ENCODE measurements around the gene TOP3B. TPM values are rescaled to one million over a fixed set of nuclear protein-coding genes. Genes with fewer than 3 reads are reported as not detected.

Gene TOP3B
- total RNA-seq, 1 experiment from 2014 or later = 68.6 TPM

DNA sequence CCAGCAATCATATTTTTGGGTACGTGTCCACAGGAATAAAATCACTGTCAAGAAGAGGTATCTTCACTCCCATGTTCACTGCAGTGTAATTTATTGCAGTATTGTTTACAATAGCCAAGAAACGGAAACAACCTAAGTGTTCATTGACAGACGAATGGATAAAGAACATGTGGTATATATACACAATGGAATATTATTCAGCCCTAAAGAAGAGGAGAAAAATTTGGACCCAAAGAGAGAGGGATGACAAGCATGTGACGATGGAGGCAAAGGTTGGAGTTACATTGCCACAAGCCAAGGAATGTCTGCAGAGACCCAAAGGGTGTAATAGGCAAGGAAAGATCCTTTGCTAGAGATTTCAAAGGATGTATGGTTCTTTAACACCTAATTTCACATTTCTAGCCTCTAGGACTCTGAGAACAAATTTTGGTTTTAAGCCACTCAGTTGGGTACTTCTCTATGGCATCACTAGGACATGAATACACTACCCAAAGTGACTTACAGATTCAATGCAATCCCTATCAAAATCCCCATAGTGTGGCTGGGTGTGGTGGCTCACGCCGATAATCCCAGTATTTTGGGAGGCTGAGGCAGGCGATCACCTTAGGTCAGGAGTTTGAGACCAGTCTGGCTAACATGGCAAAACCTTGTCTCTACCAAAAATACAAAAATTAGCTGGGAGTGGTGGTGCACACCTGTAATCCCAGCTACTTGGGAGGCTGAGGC is 31.1 kb upstream of the TOP3B start:
- ChIA-PET CTCF (no interaction called here), POLR2A (no interaction called here)
- no peaks in the 10 kb centered on the region for H3K36me3 Mint-ChIP-seq
- H3K4me3 Mint-ChIP-seq = no peak overlapping the region
- no peak for TF ChIP-seq SMAD3 (CRISPR knock-in tag; IDR thresholded peaks at IDR 0.05; ENCODE audit: borderline replicate concordance)
- peaks cover 14% of the 10 kb centered on the region for H3K4me1 Mint-ChIP-seq
- DNase-seq (ENCODE audit: low spot score) (no peak), ATAC-seq (no peak)
- peaks cover 9% of the 10 kb centered on the region for H3K9me3 Mint-ChIP-seq
- no peak overlapping the region for H3K27ac Mint-ChIP-seq
- H3K27me3 Mint-ChIP-seq (ENCODE audit: low read depth) = peaks cover 91% of the 10 kb centered on the region

DNA sequence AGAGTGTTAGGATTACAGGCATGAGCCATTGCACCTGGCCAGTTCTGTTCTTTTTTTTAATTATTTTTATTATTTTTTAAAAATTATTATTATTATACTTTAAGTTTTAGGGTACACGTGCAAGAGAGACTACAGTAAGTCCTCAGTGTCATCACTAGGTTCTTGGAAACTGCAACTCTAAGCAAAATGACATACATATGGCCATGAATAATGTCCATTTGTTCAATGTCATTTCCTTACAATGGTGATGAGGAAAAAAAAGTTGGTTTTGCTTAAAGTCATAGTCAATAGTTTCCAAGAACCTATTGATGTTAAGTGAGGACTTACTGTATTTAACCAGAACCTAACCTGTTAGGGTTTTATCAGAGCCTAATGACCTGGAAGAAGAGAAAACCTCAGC is 29.4 kb upstream of the TOP3B start:
- H3K4me1 Mint-ChIP-seq = peaks cover 5% of the 10 kb centered on the region
- POLR2A ChIA-PET = no interaction called here
- DNase-seq (ENCODE audit: low spot score) (no peak), ATAC-seq (no peak)
- H3K36me3 Mint-ChIP-seq = no peaks in the 10 kb centered on the region
- H3K27ac Mint-ChIP-seq = no peak overlapping the region
- TF ChIP-seq ZNF219 (CRISPR knock-in tag; IDR thresholded peaks at IDR 0.05; ENCODE audit: borderline replicate concordance) (no peak), HMGA2 (CRISPR knock-in tag; IDR thresholded peaks at IDR 0.05) (0 out of 2 replicates have a peak, but pooled peaks have one; percentile 12)
- H3K27me3 Mint-ChIP-seq (ENCODE audit: low read depth) = peaks cover 92% of the 10 kb centered on the region
- H3K9me3 Mint-ChIP-seq = peaks cover 7% of the 10 kb centered on the region
- CTCF ChIA-PET = no interaction called here
- no peak overlapping the region for H3K4me3 Mint-ChIP-seq

DNA sequence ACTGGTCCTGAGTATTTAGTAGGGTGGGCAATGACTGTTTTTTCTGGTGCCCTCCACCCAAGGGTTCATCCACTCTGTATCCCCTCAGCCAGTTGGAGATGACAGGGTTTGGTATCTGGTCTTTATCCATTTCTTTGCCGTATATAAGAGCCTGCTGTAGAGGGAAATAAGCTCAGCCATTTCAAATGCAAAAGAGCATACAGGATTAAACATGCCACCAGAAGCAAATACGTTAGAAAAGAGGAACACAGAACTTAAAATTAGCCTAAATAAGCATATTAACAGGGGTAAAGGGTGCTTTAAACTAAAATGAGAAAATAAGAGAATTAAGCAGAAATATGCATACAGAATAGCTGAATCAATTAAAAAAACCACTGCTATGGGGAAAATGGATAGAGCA is 27.8 kb upstream of the TOP3B start:
- ATAC-seq (no peak), DNase-seq (ENCODE audit: low spot score) (no peak)
- Mint-ChIP-seq H3K4me1 (peaks cover 5% of the 10 kb centered on the region), H3K4me3 (no peak overlapping the region), H3K27me3 (ENCODE audit: low read depth) (peaks cover 93% of the 10 kb centered on the region), H3K36me3 (no peaks in the 10 kb centered on the region), H3K27ac (no peak overlapping the region), H3K9me3 (peaks cover 7% of the 10 kb centered on the region)
- POLR2A ChIA-PET = no interaction called here
- CTCF ChIA-PET = interaction anchor here (1.1 to 1.5 kb wide), 3 partner anchors 20 to 38 kb away, joined by 3 to 4 read pairs (median 4); no protein-coding TSS in a partner anchor
- TF ChIP-seq, protein P1, sequence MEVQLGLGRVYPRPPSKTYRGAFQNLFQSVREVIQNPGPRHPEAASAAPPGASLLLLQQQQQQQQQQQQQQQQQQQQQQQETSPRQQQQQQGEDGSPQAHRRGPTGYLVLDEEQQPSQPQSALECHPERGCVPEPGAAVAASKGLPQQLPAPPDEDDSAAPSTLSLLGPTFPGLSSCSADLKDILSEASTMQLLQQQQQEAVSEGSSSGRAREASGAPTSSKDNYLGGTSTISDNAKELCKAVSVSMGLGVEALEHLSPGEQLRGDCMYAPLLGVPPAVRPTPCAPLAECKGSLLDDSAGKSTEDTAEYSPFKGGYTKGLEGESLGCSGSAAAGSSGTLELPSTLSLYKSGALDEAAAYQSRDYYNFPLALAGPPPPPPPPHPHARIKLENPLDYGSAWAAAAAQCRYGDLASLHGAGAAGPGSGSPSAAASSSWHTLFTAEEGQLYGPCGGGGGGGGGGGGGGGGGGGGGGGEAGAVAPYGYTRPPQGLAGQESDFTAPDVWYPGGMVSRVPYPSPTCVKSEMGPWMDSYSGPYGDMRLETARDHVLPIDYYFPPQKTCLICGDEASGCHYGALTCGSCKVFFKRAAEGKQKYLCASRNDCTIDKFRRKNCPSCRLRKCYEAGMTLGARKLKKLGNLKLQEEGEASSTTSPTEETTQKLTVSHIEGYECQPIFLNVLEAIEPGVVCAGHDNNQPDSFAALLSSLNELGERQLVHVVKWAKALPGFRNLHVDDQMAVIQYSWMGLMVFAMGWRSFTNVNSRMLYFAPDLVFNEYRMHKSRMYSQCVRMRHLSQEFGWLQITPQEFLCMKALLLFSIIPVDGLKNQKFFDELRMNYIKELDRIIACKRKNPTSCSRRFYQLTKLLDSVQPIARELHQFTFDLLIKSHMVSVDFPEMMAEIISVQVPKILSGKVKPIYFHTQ (CRISPR knock-in tag; IDR thresholded peaks at IDR 0.05) = no peak
- TF ChIP-seq, protein P2, sequence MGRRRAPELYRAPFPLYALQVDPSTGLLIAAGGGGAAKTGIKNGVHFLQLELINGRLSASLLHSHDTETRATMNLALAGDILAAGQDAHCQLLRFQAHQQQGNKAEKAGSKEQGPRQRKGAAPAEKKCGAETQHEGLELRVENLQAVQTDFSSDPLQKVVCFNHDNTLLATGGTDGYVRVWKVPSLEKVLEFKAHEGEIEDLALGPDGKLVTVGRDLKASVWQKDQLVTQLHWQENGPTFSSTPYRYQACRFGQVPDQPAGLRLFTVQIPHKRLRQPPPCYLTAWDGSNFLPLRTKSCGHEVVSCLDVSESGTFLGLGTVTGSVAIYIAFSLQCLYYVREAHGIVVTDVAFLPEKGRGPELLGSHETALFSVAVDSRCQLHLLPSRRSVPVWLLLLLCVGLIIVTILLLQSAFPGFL (CRISPR knock-in tag; IDR thresholded peaks at IDR 0.05; ENCODE audit: borderline replicate concordance) = no peak
- TF ChIP-seq, protein P3, sequence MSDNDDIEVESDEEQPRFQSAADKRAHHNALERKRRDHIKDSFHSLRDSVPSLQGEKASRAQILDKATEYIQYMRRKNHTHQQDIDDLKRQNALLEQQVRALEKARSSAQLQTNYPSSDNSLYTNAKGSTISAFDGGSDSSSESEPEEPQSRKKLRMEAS (CRISPR knock-in tag; IDR thresholded peaks at IDR 0.05) = no peak
- TF ChIP-seq USF2 (CRISPR knock-in tag; IDR thresholded peaks at IDR 0.05) (no peak), FOXP1 (CRISPR knock-in tag; IDR thresholded peaks at IDR 0.05; ENCODE audit: borderline replicate concordance) (no peak), GTF2I (CRISPR knock-in tag; conservative IDR thresholded peaks at IDR 0.05) (no peak), SMAD3 (CRISPR knock-in tag; IDR thresholded peaks at IDR 0.05; ENCODE audit: borderline replicate concordance) (no peak), NR1H2 (CRISPR knock-in tag; IDR thresholded peaks at IDR 0.05) (no peak), HMGXB4 (CRISPR knock-in tag; IDR thresholded peaks at IDR 0.05) (no peak), MLX (CRISPR knock-in tag; IDR thresholded peaks at IDR 0.05) (no peak)
- TF ChIP-seq, protein P4, sequence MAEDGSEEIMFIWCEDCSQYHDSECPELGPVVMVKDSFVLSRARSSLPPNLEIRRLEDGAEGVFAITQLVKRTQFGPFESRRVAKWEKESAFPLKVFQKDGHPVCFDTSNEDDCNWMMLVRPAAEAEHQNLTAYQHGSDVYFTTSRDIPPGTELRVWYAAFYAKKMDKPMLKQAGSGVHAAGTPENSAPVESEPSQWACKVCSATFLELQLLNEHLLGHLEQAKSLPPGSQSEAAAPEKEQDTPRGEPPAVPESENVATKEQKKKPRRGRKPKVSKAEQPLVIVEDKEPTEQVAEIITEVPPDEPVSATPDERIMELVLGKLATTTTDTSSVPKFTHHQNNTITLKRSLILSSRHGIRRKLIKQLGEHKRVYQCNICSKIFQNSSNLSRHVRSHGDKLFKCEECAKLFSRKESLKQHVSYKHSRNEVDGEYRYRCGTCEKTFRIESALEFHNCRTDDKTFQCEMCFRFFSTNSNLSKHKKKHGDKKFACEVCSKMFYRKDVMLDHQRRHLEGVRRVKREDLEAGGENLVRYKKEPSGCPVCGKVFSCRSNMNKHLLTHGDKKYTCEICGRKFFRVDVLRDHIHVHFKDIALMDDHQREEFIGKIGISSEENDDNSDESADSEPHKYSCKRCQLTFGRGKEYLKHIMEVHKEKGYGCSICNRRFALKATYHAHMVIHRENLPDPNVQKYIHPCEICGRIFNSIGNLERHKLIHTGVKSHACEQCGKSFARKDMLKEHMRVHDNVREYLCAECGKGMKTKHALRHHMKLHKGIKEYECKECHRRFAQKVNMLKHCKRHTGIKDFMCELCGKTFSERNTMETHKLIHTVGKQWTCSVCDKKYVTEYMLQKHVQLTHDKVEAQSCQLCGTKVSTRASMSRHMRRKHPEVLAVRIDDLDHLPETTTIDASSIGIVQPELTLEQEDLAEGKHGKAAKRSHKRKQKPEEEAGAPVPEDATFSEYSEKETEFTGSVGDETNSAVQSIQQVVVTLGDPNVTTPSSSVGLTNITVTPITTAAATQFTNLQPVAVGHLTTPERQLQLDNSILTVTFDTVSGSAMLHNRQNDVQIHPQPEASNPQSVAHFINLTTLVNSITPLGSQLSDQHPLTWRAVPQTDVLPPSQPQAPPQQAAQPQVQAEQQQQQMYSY (CRISPR knock-in tag; IDR thresholded peaks at IDR 0.05) = no peak
- TF ChIP-seq, protein P5, sequence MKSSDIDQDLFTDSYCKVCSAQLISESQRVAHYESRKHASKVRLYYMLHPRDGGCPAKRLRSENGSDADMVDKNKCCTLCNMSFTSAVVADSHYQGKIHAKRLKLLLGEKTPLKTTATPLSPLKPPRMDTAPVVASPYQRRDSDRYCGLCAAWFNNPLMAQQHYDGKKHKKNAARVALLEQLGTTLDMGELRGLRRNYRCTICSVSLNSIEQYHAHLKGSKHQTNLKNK (CRISPR knock-in tag; IDR thresholded peaks at IDR 0.05) = no peak
